H1 (cell line): ENCODE results near the gene NFIX. TPM values are rescaled to one million over a fixed set of nuclear protein-coding genes. Genes with fewer than 3 reads are reported as not detected.
"Not testable (repeated sequence)": the region's sequence is repeated elsewhere in the genome, so short reads cannot be mapped to it uniquely, and the experiment has no call there.

Source experiments
- CTCF ChIA-PET: fragments of 300-600 bp; sonication (Branson Sonifier 250); formaldehyde crosslinking; loops from one replicate; lab custom pipeline; 2021; ENCODE audit not compliant: partially characterized antibody; lab: Charles Lee
- POLR2A ChIA-PET: fragments of 300-600 bp; sonication (Branson Sonifier 250); formaldehyde crosslinking; loops from one replicate; lab custom pipeline; 2021; ENCODE audit warnings: inconsistent platforms; ENCODE audit not compliant: partially characterized antibody; lab: Charles Lee
- DNase-seq, 2 experiments: peaks; one replicate each; pipeline versions ENCODE4 v3.0.0 to v3.0.0-alpha.2; 2010 to 2022; ENCODE audit warnings: low spot score in 2 of 2, low read depth in 1 of 2, mixed read lengths in 1 of 2
- FAIRE-seq: peaks from 2 replicates; lab custom pipeline; 2011; peaks lifted over from hg19 to GRCh38; lab: Jason Lieb, UNC
- H2AFZ ChIP-seq: 2 replicates; pipeline ENCODE4 v1.8.1; 2012; ENCODE audit warnings: low read length, inconsistent platforms
- H2AK5ac ChIP-seq: 2 replicates; pipeline ENCODE4 v1.6.1; 2013; ENCODE audit warnings: low read depth, low read length
- H2BK120ac ChIP-seq: replicated peaks from 2 replicates; pipeline ENCODE3; 2013; ENCODE audit warnings: low read depth, low read length, inconsistent platforms
- H2BK12ac ChIP-seq: 2 replicates; pipeline ENCODE4 v1.6.1; 2013; ENCODE audit warnings: low read depth, low read length
- H2BK15ac ChIP-seq: 2 replicates; pipeline ENCODE4 v1.6.1; 2013; ENCODE audit warnings: low read length
- H2BK20ac ChIP-seq: 2 replicates; pipeline ENCODE4 v1.6.1; 2013; ENCODE audit warnings: low read length
- H2BK5ac ChIP-seq: 2 replicates; pipeline ENCODE4 v1.6.1; 2013; ENCODE audit warnings: low read depth, low read length
- H3K14ac ChIP-seq: 2 replicates; pipeline ENCODE4 v1.6.1; 2013; ENCODE audit warnings: inconsistent platforms; ENCODE audit not compliant: insufficient read length
- H3K18ac ChIP-seq: 2 replicates; pipeline ENCODE4 v1.6.1; 2013; ENCODE audit warnings: low read length; ENCODE audit errors: extremely low read depth
- H3K23ac ChIP-seq: 2 replicates; pipeline ENCODE4 v1.6.1; 2013; ENCODE audit warnings: inconsistent platforms; ENCODE audit not compliant: insufficient read length
- H3K23me2 ChIP-seq: 2 replicates; pipeline ENCODE4 v1.6.1; 2013; ENCODE audit warnings: low read depth, low read length
- H3K27ac ChIP-seq: 2 replicates; pipeline ENCODE4 v1.6.1; 2011; ENCODE audit warnings: low read depth, low read length, inconsistent platforms
- H3K27me3 ChIP-seq, 4 experiments: replicated peaks in 1 of 4; 1 replicate in 1 of 4; 2 replicates in 3 of 4; pipeline versions ENCODE4 v1.6.1 to v1.8.1; 2011 to 2013; ENCODE audit warnings: low read length in 3 of 4, mild to moderate bottlenecking in 3 of 4, inconsistent platforms in 2 of 4, mixed read lengths in 2 of 4, moderate library complexity in 1 of 4; ENCODE audit not compliant: control insufficient read depth in 3 of 4, insufficient read depth in 3 of 4; ENCODE audit errors: extremely low read depth in 1 of 4
- H3K36me3 ChIP-seq, 4 experiments: 2 replicates each; pipeline versions ENCODE4 v1.6.1 to v1.8.1; 2011 to 2013; ENCODE audit warnings: mild to moderate bottlenecking in 4 of 4, low read length in 3 of 4, moderate library complexity in 2 of 4, control low read depth in 1 of 4, inconsistent platforms in 1 of 4; ENCODE audit not compliant: insufficient read depth in 4 of 4, control insufficient read depth in 2 of 4
- H3K4ac ChIP-seq: replicated peaks from 2 replicates; pipeline ENCODE3; 2013; ENCODE audit warnings: low read length, low read depth, mixed read lengths, inconsistent platforms; ENCODE audit not compliant: insufficient read length
- H3K4me1 ChIP-seq, 4 experiments: replicated peaks in 1 of 4; 1 replicate in 1 of 4; 2 replicates in 3 of 4; pipeline versions ENCODE4 v1.6.1 to v1.8.1; 2011 to 2013; ENCODE audit warnings: low read length in 3 of 4, inconsistent platforms in 2 of 4, mixed read lengths in 1 of 4; ENCODE audit not compliant: insufficient read depth in 4 of 4, control insufficient read depth in 3 of 4
- H3K4me2 ChIP-seq, 2 experiments: 2 replicates each; pipeline versions ENCODE4 v1.6.1 to v1.8.1; 2011 to 2013; ENCODE audit warnings: low read depth in 2 of 2, low read length in 2 of 2, control low read depth in 1 of 2, inconsistent platforms in 1 of 2, mild to moderate bottlenecking in 1 of 2; ENCODE audit not compliant: insufficient read depth in 1 of 2
- H3K4me3 ChIP-seq, 4 experiments: fragments of 200-600, 300-600 bp in 1 of 4; sonication (generic), shearing (Covaris generic), sonication (Bioruptor Twin) in 1 of 4; 2 replicates each; pipeline versions ENCODE4 v1.5.1 to v1.8.1; 2011 to 2016; ENCODE audit warnings: low read length in 4 of 4, low read depth in 3 of 4, control low read depth in 2 of 4, inconsistent platforms in 2 of 4, mild to moderate bottlenecking in 2 of 4, mixed read lengths in 1 of 4, moderate library complexity in 1 of 4; ENCODE audit not compliant: insufficient read depth in 2 of 4; ENCODE audit errors: extremely low read depth in 1 of 4
- H3K56ac ChIP-seq: replicated peaks from 2 replicates; pipeline ENCODE3; 2013; ENCODE audit warnings: low read depth, mild to moderate bottlenecking, mixed read lengths, low read length, inconsistent platforms; ENCODE audit not compliant: insufficient read length
- H3K79me1 ChIP-seq: 2 replicates; pipeline ENCODE4 v1.6.1; 2013; ENCODE audit warnings: low read depth, low read length, control low read depth
- H3K79me2 ChIP-seq, 2 experiments: 2 replicates each; pipeline versions ENCODE4 v1.6.1 to v1.8.1; 2012 to 2013; ENCODE audit warnings: low read length in 2 of 2, mild to moderate bottlenecking in 2 of 2, inconsistent platforms in 1 of 2; ENCODE audit not compliant: insufficient read depth in 2 of 2, control insufficient read depth in 1 of 2
- H3K9ac ChIP-seq, 4 experiments: replicated peaks in 1 of 4; 1 replicate in 1 of 4; 2 replicates in 3 of 4; pipeline versions ENCODE4 v1.6.1 to v1.8.1; 2011 to 2013; ENCODE audit warnings: low read depth in 3 of 4, low read length in 3 of 4, control low read depth in 2 of 4, mild to moderate bottlenecking in 2 of 4, moderate library complexity in 2 of 4, inconsistent platforms in 1 of 4; ENCODE audit errors: extremely low read depth in 1 of 4
- H3K9me3 ChIP-seq, 2 experiments: 2 replicates each; pipeline versions ENCODE4 v1.6.1 to v1.8.1; 2012 to 2013; ENCODE audit warnings: mild to moderate bottlenecking in 2 of 2, moderate library complexity in 2 of 2, control low read depth in 1 of 2, inconsistent platforms in 1 of 2, low read depth in 1 of 2, low read length in 1 of 2, mixed read lengths in 1 of 2; ENCODE audit not compliant: insufficient read depth in 2 of 2
- H4K20me1 ChIP-seq, 2 experiments: replicated peaks in 1 of 2; 2 replicates each; pipeline versions ENCODE3 to v1.8.1; 2011 to 2013; ENCODE audit warnings: inconsistent platforms in 2 of 2, low read length in 2 of 2, mild to moderate bottlenecking in 1 of 2; ENCODE audit not compliant: insufficient read depth in 2 of 2, control insufficient read depth in 1 of 2
- H4K5ac ChIP-seq: 2 replicates; pipeline ENCODE4 v1.6.1; 2013; ENCODE audit warnings: low read length, low read depth, mixed read lengths, inconsistent platforms; ENCODE audit not compliant: insufficient read length
- H4K8ac ChIP-seq: 2 replicates; pipeline ENCODE4 v1.8.0; 2013; ENCODE audit warnings: mild to moderate bottlenecking, moderate library complexity, low read length, inconsistent platforms; ENCODE audit not compliant: insufficient read depth; ENCODE audit errors: extremely low read depth
- H4K91ac ChIP-seq: replicated peaks from 2 replicates; pipeline ENCODE3; 2013; ENCODE audit warnings: low read length, mixed read lengths, inconsistent platforms; ENCODE audit not compliant: insufficient read length
- WGBS, 2 experiments: shearing (Covaris generic) in 1 of 2; methylation state at CpG; one replicate each; pipeline versions ENCODE4 v1.1.6 to v1.1.7; 2013 to 2015; ENCODE audit warnings: low lambda C conversion rate in 2 of 2, mixed read lengths in 2 of 2, inconsistent platforms in 1 of 2, low coverage in 1 of 2, missing lambda C conversion rate in 1 of 2; ENCODE audit not compliant: insufficient replicate concordance in 2 of 2, insufficient coverage in 1 of 2, insufficient read length in 1 of 2; ENCODE audit errors: extremely low coverage in 1 of 2, missing lambda C conversion rate in 1 of 2; 5-methylcytosine and 5-hydroxymethylcytosine counted together
- polyA plus RNA-seq, 7 experiments: library from polyadenylated mRNA; depleted of rRNA in 3 of 7; stranded (reverse) in 5 of 7; unstranded in 2 of 7; fragments of >200 nt in 5 of 7; fragments of 200-250 nt in 2 of 7; gene quantifications; 1 replicate in 5 of 7; 2 replicates in 1 of 7; 4 replicates in 1 of 7; pipeline versions ENCODE4 v1.2.1 to v1.2.3, GENCODE V29; 2011 to 2013; ENCODE audit warnings: missing spikeins in 2 of 7, mixed read lengths in 2 of 7
- total RNA-seq: library from RNA; stranded (reverse); fragmentation: NEBNext Ultra II Directional; extraction: Animal tissue kit (Norgen Biotek cat#: 25700); gene quantifications from 2 replicates; pipeline ENCODE4 v1.2.1, GENCODE V29; 2021

Gene NFIX
- total and polyA plus RNA-seq, 2 of the 8 experiments (the other 6 are each of a cell fraction or from before 2014, with no cell fraction given): 0.03 to 0.20 TPM

- Histone ChIP-seq H3K9ac (peak overlapping the region in 1 of 4 experiments; percentile 58; a peak in 1 of 7 replicates), H3K36me3 (peaks cover 3 to 36% (median 5%) of the 10 kb centered on the region in 4 experiments; a peak in 5 of 8 replicates), H3K4me3 (peak overlapping the region; percentile 82 to 91 (median 88); a peak in 5 of 8 replicates), H3K79me2 (peaks cover 4 to 27% of the 10 kb centered on the region in 2 experiments; a peak in 3 of 4 replicates), H3K4me2 (peak overlapping the region; percentile 67 to 81)
- ChIA-PET POLR2A (interaction anchor here (1.1 to 8.1 kb wide), 16 partner anchors 7 to 148 kb away, joined by 3 to 71 read pairs (median 4); partner anchors contain the start of genes CALR, KLF1, RAD23A and SYCE2), CTCF (interaction anchor here (6.7 kb wide), 1 partner anchor 11 kb away, joined by 62 read pairs; no protein-coding TSS in a partner anchor)
- not testable (repeated sequence) for FAIRE-seq, H2BK12ac ChIP-seq, H3K4ac ChIP-seq, H4K91ac ChIP-seq, H2BK5ac ChIP-seq, H2BK20ac ChIP-seq, H3K18ac ChIP-seq, H4K5ac ChIP-seq, DNase-seq, H4K20me1 ChIP-seq, H2BK120ac ChIP-seq, H2AK5ac ChIP-seq, H3K9me3 ChIP-seq, H3K14ac ChIP-seq, H2AFZ ChIP-seq, H3K27me3 ChIP-seq, H4K8ac ChIP-seq, H2BK15ac ChIP-seq, H3K4me1 ChIP-seq, H3K79me1 ChIP-seq, H3K23me2 ChIP-seq, H3K23ac ChIP-seq, H3K27ac ChIP-seq, H3K56ac ChIP-seq
- 96% methylated on average over 9 of the region's 9 CpGs; no CpG with 5 or more reads in 1 of the 2 experiments for WGBS, 2 experiments
Measured at GRCh38 chr19:12955575-12955974, 39.7 kb upstream of the NFIX start.
